IPS-15b (cell line): ENCODE measurements around the gene AARS2.
A peak's percentile ranks its signal among the peaks of the same experiment; 100 is the strongest.

Source experiments
- H3K27me3 ChIP-seq: one replicate; pipeline ENCODE4 v1.6.1; 2013; ENCODE audit warnings: low read length; ENCODE audit not compliant: control insufficient read depth, insufficient read depth
- H3K36me3 ChIP-seq: one replicate; pipeline ENCODE4 v1.6.1; 2013; ENCODE audit warnings: low read length; ENCODE audit not compliant: control insufficient read depth, insufficient read depth
- H3K4me1 ChIP-seq: one replicate; pipeline ENCODE4 v1.6.1; 2013; ENCODE audit warnings: mild to moderate bottlenecking, low read length; ENCODE audit not compliant: control insufficient read depth, insufficient read depth
- H3K4me3 ChIP-seq: one replicate; pipeline ENCODE4 v1.5.1; 2013; ENCODE audit warnings: low read depth, low read length
- H3K9ac ChIP-seq: one replicate; pipeline ENCODE4 v1.6.1; 2013; ENCODE audit warnings: low read depth, mild to moderate bottlenecking, low read length
- H3K9me3 ChIP-seq: one replicate; pipeline ENCODE4 v1.6.1; 2013; ENCODE audit warnings: mild to moderate bottlenecking, low read length; ENCODE audit not compliant: control insufficient read depth, insufficient read depth

Gene AARS2

GRCh38 chr6:44262467-44263353 is 50.4 kb downstream of the AARS2 start:
- Histone ChIP-seq H3K9ac (no peak overlapping the region), H3K4me3 (peak overlapping the region; percentile 82), H3K9me3 (no peaks in the 10 kb centered on the region), H3K27me3 (peaks cover 9% of the 10 kb centered on the region), H3K36me3 (peaks cover 19% of the 10 kb centered on the region), H3K4me1 (peaks cover 15% of the 10 kb centered on the region)

GRCh38 chr6:44261581-44261980 is 51.6 kb downstream of the AARS2 start:
- Histone ChIP-seq H3K4me1 (peaks cover 15% of the 10 kb centered on the region), H3K27me3 (peaks cover 8% of the 10 kb centered on the region), H3K9ac (no peak overlapping the region), H3K9me3 (no peaks in the 10 kb centered on the region), H3K4me3 (no peak overlapping the region), H3K36me3 (peaks cover 19% of the 10 kb centered on the region)

GRCh38 chr6:44260451-44261297 is 52.5 kb downstream of the AARS2 start:
- Histone ChIP-seq H3K9me3 (no peaks in the 10 kb centered on the region), H3K4me1 (peaks cover 15% of the 10 kb centered on the region), H3K9ac (no peak overlapping the region), H3K36me3 (peaks cover 19% of the 10 kb centered on the region), H3K4me3 (no peak overlapping the region), H3K27me3 (peaks cover 3% of the 10 kb centered on the region)

GRCh38 chr6:44260011-44260410 is 53.1 kb downstream of the AARS2 start:
- Histone ChIP-seq H3K27me3 (peaks cover 3% of the 10 kb centered on the region), H3K4me3 (no peak overlapping the region), H3K4me1 (peaks cover 15% of the 10 kb centered on the region), H3K36me3 (peaks cover 19% of the 10 kb centered on the region), H3K9me3 (no peaks in the 10 kb centered on the region), H3K9ac (no peak overlapping the region)

GRCh38 chr6:44258921-44259320 is 54.2 kb downstream of the AARS2 start:
- H3K4me3 ChIP-seq = no peak overlapping the region
- peaks cover 9% of the 10 kb centered on the region for H3K4me1 ChIP-seq
- no peaks in the 10 kb centered on the region for H3K9me3 ChIP-seq
- peaks cover 22% of the 10 kb centered on the region for H3K36me3 ChIP-seq
- H3K27me3 ChIP-seq = no peaks in the 10 kb centered on the region
- no peak overlapping the region for H3K9ac ChIP-seq

GRCh38 chr6:44258325-44258863 is 54.8 kb downstream of the AARS2 start:
- Histone ChIP-seq H3K9me3 (no peaks in the 10 kb centered on the region), H3K4me1 (peaks cover 4% of the 10 kb centered on the region), H3K4me3 (peak overlapping the region; percentile 51), H3K27me3 (no peaks in the 10 kb centered on the region), H3K9ac (no peak overlapping the region), H3K36me3 (peaks cover 25% of the 10 kb centered on the region)

- Histone ChIP-seq H3K4me3 (peak overlapping the region; percentile 51), H3K36me3 (peaks cover 30% of the 10 kb centered on the region), H3K9ac (peak overlapping the region; percentile 41), H3K9me3 (no peaks in the 10 kb centered on the region), H3K27me3 (no peaks in the 10 kb centered on the region), H3K4me1 (no peaks in the 10 kb centered on the region)
These were observed 55.3 kb downstream of the AARS2 start for GRCh38 chr6:44257753-44258324.

GRCh38 chr6:44257025-44257752 is 56.0 kb downstream of the AARS2 start, which contains the start of gene SLC35B2:
Gene SLC35B2 (minus strand): TSS chr6:44257528. CDS start chr6:44257410, 118 bp downstream.
- Histone ChIP-seq H3K9ac (peak within 1 kb of the TSS; percentile 82), H3K4me3 (peak within 1 kb of the TSS; percentile 86), H3K36me3 (peaks cover 32% of the 10 kb centered on the region), H3K4me1 (no peaks in the 10 kb centered on the region), H3K9me3 (no peaks in the 10 kb centered on the region), H3K27me3 (no peaks in the 10 kb centered on the region)

- no peaks in the 10 kb centered on the region for H3K9me3 ChIP-seq
- no peaks in the 10 kb centered on the region for H3K27me3 ChIP-seq
- peak overlapping the region; percentile 86 for H3K4me3 ChIP-seq
- no peaks in the 10 kb centered on the region for H3K4me1 ChIP-seq
- peak overlapping the region; percentile 82 for H3K9ac ChIP-seq
- peaks cover 32% of the 10 kb centered on the region for H3K36me3 ChIP-seq
These were observed 56.4 kb downstream of the AARS2 start for GRCh38 chr6:44256775-44257024.

- no peaks in the 10 kb centered on the region for H3K27me3 ChIP-seq
- peak overlapping the region; percentile 82 for H3K9ac ChIP-seq
- H3K4me3 ChIP-seq = peak overlapping the region; percentile 86
- H3K36me3 ChIP-seq = peaks cover 37% of the 10 kb centered on the region
- H3K9me3 ChIP-seq = no peaks in the 10 kb centered on the region
- H3K4me1 ChIP-seq = no peaks in the 10 kb centered on the region
These were observed 57.0 kb downstream of the AARS2 start for GRCh38 chr6:44255871-44256774.
